Measurements from ENCODE around the gene ATG14. TPM values are rescaled to one million over a fixed set of nuclear protein-coding genes. Genes with fewer than 3 reads are reported as not detected.
"Not testable (repeated sequence)": the region's sequence is repeated elsewhere in the genome, so short reads cannot be mapped to it uniquely, and the experiment has no call there.

Gene ATG14
- polyA plus RNA-seq, 1 of the 3 experiments (the other 2 are of a cell fraction) = 4.3 TPM

- 26% methylated on average over 2 of the region's 2 CpGs for WGBS (ENCODE audit: low lambda C conversion rate)
- no peak overlapping the region for H3K27ac ChIP-seq (ENCODE audit: low read depth in 2 of 2, low read length in 1 of 2)
- ChIA-PET CTCF (interaction anchor here (0.6 to 1.9 kb wide), 5 partner anchors 8 to 211 kb away, joined by 3 to 7 read pairs (median 3); no protein-coding TSS in a partner anchor), POLR2A (no interaction called here)
- DNase-seq = no peak
- no peaks in the 10 kb centered on the region for H3K9me2 ChIP-seq
- no peak overlapping the region for H3K4me2 ChIP-seq
- no peaks in the 10 kb centered on the region for H4K20me1 ChIP-seq (ENCODE audit: insufficient read depth)
- H3K4me3 ChIP-seq (ENCODE audit: low read depth in 2 of 2, low read length in 1 of 2) = no peak overlapping the region
- H3K4me1 ChIP-seq (ENCODE audit: control insufficient read depth in 1 of 2, insufficient read depth in 2 of 2, low read depth in 1 of 2, low read length in 1 of 2) = no peaks in the 10 kb centered on the region
- H3K27me3 ChIP-seq (ENCODE audit: insufficient read depth) = no peaks in the 10 kb centered on the region; the same call in 1 of the 2 replicates
- H2AFZ ChIP-seq (ENCODE audit: low read depth) = no peak overlapping the region
- H3K36me3 ChIP-seq (replicated peaks in 1 of 2; ENCODE audit: control insufficient read depth in 1 of 2, insufficient read depth in 2 of 2, low read length in 1 of 2) = no peaks in the 10 kb centered on the region
- H3F3A ChIP-seq (replicated peaks; ENCODE audit: insufficient read depth) = no peaks in the 10 kb centered on the region
- no peak overlapping the region for H3K9ac ChIP-seq
- TF ChIP-seq ELF1 (IDR thresholded peaks at IDR 0.05) (no peak), USF1 (IDR thresholded peaks at IDR 0.05; ENCODE audit: borderline replicate concordance, low read depth) (no peak), GATA2 (CRISPR knock-in tag; IDR thresholded peaks at IDR 0.05) (no peak), RFX5 (IDR thresholded peaks at IDR 0.05; ENCODE audit: low read length) (no peak), EP300 (IDR thresholded peaks at IDR 0.05; ENCODE audit: borderline replicate concordance in 1 of 2, low read depth in 1 of 2, low read length in 1 of 2) (no peak), YY1 (IDR thresholded peaks at IDR 0.05; ENCODE audit: low read depth) (no peak), CHD2 (IDR thresholded peaks at IDR 0.05; ENCODE audit: low read length, partially characterized antibody) (no peak), REST (IDR thresholded peaks at IDR 0.05; ENCODE audit: low read depth, low read length) (no peak), SIN3A (IDR thresholded peaks at IDR 0.05; ENCODE audit: borderline replicate concordance, low read depth, low read length) (no peak), MAX (IDR thresholded peaks at IDR 0.05; ENCODE audit: low read depth) (no peak), FOSL2 (IDR thresholded peaks at IDR 0.05; ENCODE audit: borderline replicate concordance, low read depth) (no peak), IRF3 (IDR thresholded peaks at IDR 0.05; ENCODE audit: low read depth, low read length) (no peak), FOXJ3 (CRISPR knock-in tag; IDR thresholded peaks at IDR 0.05) (no peak), NFIC (IDR thresholded peaks at IDR 0.05; ENCODE audit: borderline replicate concordance) (no peak), FOXM1 (IDR thresholded peaks at IDR 0.05; ENCODE audit: low read depth) (no peak), TEAD4 (IDR thresholded peaks at IDR 0.05; ENCODE audit: borderline replicate concordance, insufficient read depth) (no peak), PBX3 (IDR thresholded peaks at IDR 0.05) (no peak)
- no peaks in the 10 kb centered on the region for H3K79me2 ChIP-seq (ENCODE audit: insufficient read depth)
- H3K9me3 ChIP-seq = no peaks in the 10 kb centered on the region
Observed at GRCh38 chr14:55423969-55424368, 12.3 kb upstream of the ATG14 start.

- H3K4me3 ChIP-seq (ENCODE audit: low read depth in 2 of 2, low read length in 1 of 2); H3K9me3 ChIP-seq; H3K9ac ChIP-seq; H3K4me1 ChIP-seq (ENCODE audit: control insufficient read depth in 1 of 2, insufficient read depth in 2 of 2, low read depth in 1 of 2, low read length in 1 of 2); H3K27me3 ChIP-seq (ENCODE audit: insufficient read depth); H4K20me1 ChIP-seq (ENCODE audit: insufficient read depth); H3K9me2 ChIP-seq; CTCF ChIA-PET; H3K79me2 ChIP-seq (ENCODE audit: insufficient read depth); H2AFZ ChIP-seq (ENCODE audit: low read depth); H3K27ac ChIP-seq (ENCODE audit: low read depth in 2 of 2, low read length in 1 of 2); POLR2A ChIA-PET; H3F3A ChIP-seq (replicated peaks; ENCODE audit: insufficient read depth); H3K36me3 ChIP-seq (replicated peaks in 1 of 2; ENCODE audit: control insufficient read depth in 1 of 2, insufficient read depth in 2 of 2, low read length in 1 of 2); DNase-seq; H3K4me2 ChIP-seq: not testable (repeated sequence)
- WGBS (ENCODE audit: low lambda C conversion rate) = 64% methylated on average over 11 of the region's 11 CpGs
Observed at GRCh38 chr14:55422338-55422737, 10.7 kb upstream of the ATG14 start.

Data from SK-N-SH (cell line).